ENCODE measurements around the gene ATP6V1B1.

Gene ATP6V1B1

GRCh38 chr2:70935468-70936164, at the start of gene ATP6V1B1:
Gene ATP6V1B1 (plus strand): TSS chr2:70935900. CDS start chr2:70935955, 55 bp downstream.
- DNase-seq = no peak

- no peak for DNase-seq
Observed at GRCh38 chr2:70886541-70886987, 49.1 kb upstream of the ATP6V1B1 start.

- no peak for DNase-seq
Observed at GRCh38 chr2:70887208-70887549, 48.5 kb upstream of the ATP6V1B1 start.

- DNase-seq = peak in 1 of 3 donors; percentile 70
Observed at GRCh38 chr2:70887550-70888246, 48.0 kb upstream of the ATP6V1B1 start.

- DNase-seq = no peak
Observed at GRCh38 chr2:70888366-70888922, 47.3 kb upstream of the ATP6V1B1 start.

- peak in 2 of 3 donors; percentile 31 to 53 for DNase-seq
Observed at GRCh38 chr2:70888923-70889715, 46.6 kb upstream of the ATP6V1B1 start.

- no peak for DNase-seq
Observed at GRCh38 chr2:70889716-70890037, 46.0 kb upstream of the ATP6V1B1 start.

- no peak for DNase-seq
Observed at GRCh38 chr2:70890469-70891065, 45.1 kb upstream of the ATP6V1B1 start.

- no peak for DNase-seq
Observed at GRCh38 chr2:70891572-70892357, 43.9 kb upstream of the ATP6V1B1 start.

GRCh38 chr2:70892750-70893149, 43.0 kb upstream of the ATP6V1B1 start:
- no peak for DNase-seq

GRCh38 chr2:70893186-70893585, 42.5 kb upstream of the ATP6V1B1 start:
- DNase-seq = no peak

- DNase-seq = no peak
Observed at GRCh38 chr2:70894765-70895164, 40.9 kb upstream of the ATP6V1B1 start.

- no peak for DNase-seq
Observed at GRCh38 chr2:70895249-70895648, 40.5 kb upstream of the ATP6V1B1 start.

- no peak for DNase-seq
Observed at GRCh38 chr2:70895998-70896764, 39.5 kb upstream of the ATP6V1B1 start.

GRCh38 chr2:70896765-70897202, 38.9 kb upstream of the ATP6V1B1 start:
- peak in 2 of 3 donors; percentile 23 to 46 for DNase-seq

- no peak for DNase-seq
Observed at GRCh38 chr2:70897203-70897976, 38.3 kb upstream of the ATP6V1B1 start.

- no peak for DNase-seq
Observed at GRCh38 chr2:70897977-70898226, 37.8 kb upstream of the ATP6V1B1 start.

- no peak for DNase-seq
Observed at GRCh38 chr2:70898363-70899240, 37.1 kb upstream of the ATP6V1B1 start.

GRCh38 chr2:70901227-70902066, 34.3 kb upstream of the ATP6V1B1 start:
- peak; percentile 41 to 73 (median 53) for DNase-seq

Measured in suppressor macrophage treated with lipopolysaccharide for 1 hour (primary cell).